SKM-1 treated with dmso at 0.1 percent for 144 hours (cell line): ENCODE results near the gene KCNS3.
A peak's percentile ranks its signal among the peaks of the same experiment; 100 is the strongest.

ENCODE experiments used
- DNase-seq: peaks from one replicate; lab custom pipeline; 2025; ENCODE audit not compliant: unreplicated experiment; lab: John Stamatoyannopoulos, UW

Gene KCNS3

GRCh38 chr2:17877811-17878280 is 621 bp upstream of the KCNS3 start:
- DNase-seq = peak; percentile 80

- peak; percentile 61 for DNase-seq
Observed at GRCh38 chr2:17879137-17879912, 858 bp downstream of the KCNS3 start.

- no peak for DNase-seq
Observed at GRCh38 chr2:17879913-17880274, 1.4 kb downstream of the KCNS3 start.

- no peak for DNase-seq
Observed at GRCh38 chr2:17892770-17893534, 14.5 kb downstream of the KCNS3 start.

- no peak for DNase-seq
Observed at GRCh38 chr2:17894005-17894404, 15.5 kb downstream of the KCNS3 start.

GRCh38 chr2:17894556-17894955 is 16.1 kb downstream of the KCNS3 start:
- DNase-seq = no peak

- DNase-seq = no peak
Observed at GRCh38 chr2:17899871-17900270, 21.4 kb downstream of the KCNS3 start.

GRCh38 chr2:17901246-17901645 is 22.8 kb downstream of the KCNS3 start:
- no peak for DNase-seq

GRCh38 chr2:17910980-17911379 is 32.5 kb downstream of the KCNS3 start:
- no peak for DNase-seq

GRCh38 chr2:17911491-17912260 is 33.2 kb downstream of the KCNS3 start:
- DNase-seq = no peak

GRCh38 chr2:17912266-17912691 is 33.8 kb downstream of the KCNS3 start:
- DNase-seq = peak; percentile 42

GRCh38 chr2:17915099-17915498 is 36.6 kb downstream of the KCNS3 start:
- DNase-seq = no peak

- DNase-seq = no peak
Observed at GRCh38 chr2:17915811-17916518, 37.5 kb downstream of the KCNS3 start.

- DNase-seq = no peak
Observed at GRCh38 chr2:17916584-17916983, 38.1 kb downstream of the KCNS3 start.

- DNase-seq = no peak
Observed at GRCh38 chr2:17918789-17919188, 40.3 kb downstream of the KCNS3 start.

GRCh38 chr2:17930773-17931172 is 52.3 kb downstream of the KCNS3 start:
- no peak for DNase-seq

- DNase-seq = no peak
Observed at GRCh38 chr2:17933256-17933655, 54.8 kb downstream of the KCNS3 start.

- no peak for DNase-seq
Observed at GRCh38 chr2:17934721-17935120, 56.3 kb downstream of the KCNS3 start.

GRCh38 chr2:17935242-17935885 is 56.9 kb downstream of the KCNS3 start:
- no peak for DNase-seq

- no peak for DNase-seq
Observed at GRCh38 chr2:17936599-17936998, 58.1 kb downstream of the KCNS3 start.
